ENCODE data around the gene NIBAN1.
"Not testable (repeated sequence)": the region's sequence is repeated elsewhere in the genome, so short reads cannot be mapped to it uniquely, and the experiment has no call there.

DNA sequence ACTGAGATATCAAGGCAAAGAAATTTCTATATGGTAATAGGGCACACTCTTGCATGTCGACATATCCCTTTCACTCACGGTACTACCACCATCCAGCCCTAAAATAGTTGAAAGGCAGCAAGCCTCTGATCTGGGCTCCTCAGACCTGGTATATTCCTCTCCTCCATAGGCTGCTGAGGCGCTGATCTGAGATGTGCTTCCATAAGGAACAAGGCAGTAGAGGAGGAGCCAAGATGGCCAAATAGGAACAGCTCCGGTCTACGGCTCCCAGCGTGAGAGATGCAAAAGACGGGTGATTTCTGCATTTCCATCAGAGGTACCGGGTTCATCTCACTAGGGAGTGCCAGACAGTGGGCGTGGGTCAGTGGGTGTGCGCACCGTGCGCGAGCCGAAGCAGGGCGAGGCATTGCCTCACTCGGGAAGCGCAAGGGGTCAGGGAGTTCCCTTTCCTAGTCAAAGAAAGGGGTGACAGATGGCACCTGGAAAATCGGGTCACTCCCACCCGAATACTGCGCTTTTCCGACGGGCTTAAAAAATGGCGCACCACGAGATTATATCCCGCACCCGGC lies 27.1 kb upstream of the NIBAN1 start:
- not testable (repeated sequence) for TF ChIP-seq CTCF, POLR2A (IDR thresholded peaks at IDR 0.05)
